Measurements from ENCODE around the gene RFX3.

GRCh38 chr9:3520564-3520963 is 5.2 kb downstream of the RFX3 start:
- TF ChIP-seq CTCF (IDR thresholded peaks at IDR 0.05) = no peak
- no peak for TF ChIP-seq POLR2A (IDR thresholded peaks at IDR 0.05)
- TF ChIP-seq EP300 (IDR thresholded peaks at IDR 0.05) = no peak
